Kidney (tissue), 14 donors: Measurements from ENCODE around the gene STK16. TPM values are rescaled to one million over a fixed set of nuclear protein-coding genes. Genes with fewer than 3 reads are reported as not detected.

Source experiments
- DNase-seq, 5 donors: peaks; one replicate each; pipeline ENCODE4 v3.0.0-alpha.2; 2013 to 2020
- FAIRE-seq: peaks from 2 replicates; lab custom pipeline; 2012; peaks lifted over from hg19 to GRCh38; lab: Jason Lieb, UNC
- H3K27ac ChIP-seq, 2 donors: one replicate each; pipeline ENCODE4 v1.7.0; 2013; ENCODE audit warnings: low read depth in 2 of 2, low read length in 2 of 2, inconsistent platforms in 1 of 2
- H3K27me3 ChIP-seq: one replicate; pipeline ENCODE4 v1.7.1; 2013; ENCODE audit warnings: low read length, inconsistent platforms; ENCODE audit not compliant: control insufficient read depth, insufficient read depth
- H3K36me3 ChIP-seq, 3 donors: one replicate each; pipeline versions ENCODE4 v1.7.0 to v1.7.1; 2013; ENCODE audit warnings: low read length in 3 of 3, control low read depth in 1 of 3, inconsistent platforms in 1 of 3; ENCODE audit not compliant: insufficient read depth in 3 of 3, control insufficient read depth in 2 of 3
- H3K4me1 ChIP-seq, 3 donors: one replicate each; pipeline versions ENCODE4 v1.7.0 to v1.7.1; 2013; ENCODE audit warnings: low read length in 3 of 3, inconsistent platforms in 1 of 3, low read depth in 1 of 3; ENCODE audit not compliant: control insufficient read depth in 2 of 3, insufficient read depth in 2 of 3
- H3K4me3 ChIP-seq, 3 donors: one replicate each; pipeline versions ENCODE4 v1.7.0 to v1.8.1; 2013; ENCODE audit warnings: low read length in 3 of 3, control low read depth in 1 of 3, inconsistent platforms in 1 of 3
- H3K9ac ChIP-seq, 3 donors: one replicate each; pipeline versions ENCODE4 v1.7.0 to v1.7.1; 2013; ENCODE audit warnings: low read length in 3 of 3, control low read depth in 1 of 3, inconsistent platforms in 1 of 3
- H3K9me3 ChIP-seq, 3 donors: one replicate each; pipeline versions ENCODE4 v1.7.0 to v1.7.1; 2013; ENCODE audit warnings: low read length in 3 of 3, control low read depth in 1 of 3, inconsistent platforms in 1 of 3; ENCODE audit not compliant: control insufficient read depth in 2 of 3, insufficient read depth in 1 of 3
- intact Hi-C: fragments of 100-400 bp; cut with DNase I; formaldehyde crosslinking; loops from one replicate; pipeline ENCODE4 v1.11.1; 2022
- polyA plus RNA-seq: library from polyadenylated mRNA; stranded (reverse); fragments of 350-450 nt; fragmentation: Illumina TruSeq; extraction: RNeasy Lipid Tissue Mini Kit (QIAGEN cat#74804); gene quantifications from one replicate; pipeline ENCODE4 v1.2.3, GENCODE V29; 2014; ENCODE audit warnings: low read depth, low replicate concordance; ENCODE audit not compliant: insufficient read depth
- total RNA-seq: library from RNA; stranded (reverse); fragmentation: NEBNext Ultra II Directional; extraction: Animal tissue kit (Norgen Biotek cat#: 25700); gene quantifications from one replicate; pipeline ENCODE4 v1.2.1, GENCODE V29; 2021
- TF ChIP-seq, protein P1 (sequence below): IDR thresholded peaks from 3 replicates; pipeline ENCODE4 v1.5.1; 2012; ENCODE audit warnings: mild to moderate bottlenecking, moderate library complexity, borderline replicate concordance; ENCODE audit not compliant: insufficient read depth; ENCODE audit errors: extremely low read depth
- donor health status: control.
- donor health status: control.
- donor health status: control.
- donor health status: control.
- donor health status: control.
- donor health status: DM: yes; HTN: yes; CAD: no.
- donor health status: Normal renal cell carcinoma (clear cell type).

STK16 gene
- total and polyA plus RNA-seq, 2 donors from 2014 or later, result 29.9 to 53.8 TPM

DNA sequence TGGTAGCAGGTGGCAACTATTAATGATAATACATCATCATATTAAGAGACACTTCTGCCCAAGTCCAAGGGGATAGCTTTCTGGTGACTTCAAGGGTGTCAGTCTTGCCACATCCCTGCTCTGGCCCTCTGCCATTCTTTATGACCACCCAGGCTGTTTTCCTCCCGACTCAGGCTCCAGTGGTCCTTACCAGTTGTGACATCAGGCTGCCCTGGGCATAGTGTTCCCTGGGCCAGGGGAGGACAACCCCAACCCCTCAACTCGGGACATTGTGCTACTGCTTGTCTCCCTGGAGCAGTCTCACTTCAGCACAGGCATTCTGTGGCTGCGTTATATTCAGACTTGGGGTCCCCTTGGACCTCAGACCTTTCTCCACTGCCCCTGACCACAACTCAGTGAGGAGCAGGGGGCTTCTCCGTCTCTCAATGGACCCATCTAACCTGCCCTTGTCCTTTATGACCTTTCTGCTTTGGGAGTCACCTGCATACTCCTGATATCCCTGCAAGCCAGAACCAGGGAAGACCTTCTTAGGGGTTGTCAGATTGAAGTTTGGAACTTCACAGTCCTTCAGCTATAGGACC, 46.7 kb downstream of the STK16 start:
- H3K9me3 ChIP-seq, result no peaks in the 10 kb centered on the region
- no peaks in the 10 kb centered on the region for H3K27me3 ChIP-seq
- H3K4me3 ChIP-seq, result no peak overlapping the region
- H3K9ac ChIP-seq, result no peak overlapping the region
- peaks cover 0 to 8% (median 3%) of the 10 kb centered on the region in 3 donors for H3K4me1 ChIP-seq
- H3K27ac ChIP-seq, result no peak overlapping the region
- intact Hi-C loops, result no loop called here
- FAIRE-seq (no peak), DNase-seq (no peak)
- TF ChIP-seq, protein P1, sequence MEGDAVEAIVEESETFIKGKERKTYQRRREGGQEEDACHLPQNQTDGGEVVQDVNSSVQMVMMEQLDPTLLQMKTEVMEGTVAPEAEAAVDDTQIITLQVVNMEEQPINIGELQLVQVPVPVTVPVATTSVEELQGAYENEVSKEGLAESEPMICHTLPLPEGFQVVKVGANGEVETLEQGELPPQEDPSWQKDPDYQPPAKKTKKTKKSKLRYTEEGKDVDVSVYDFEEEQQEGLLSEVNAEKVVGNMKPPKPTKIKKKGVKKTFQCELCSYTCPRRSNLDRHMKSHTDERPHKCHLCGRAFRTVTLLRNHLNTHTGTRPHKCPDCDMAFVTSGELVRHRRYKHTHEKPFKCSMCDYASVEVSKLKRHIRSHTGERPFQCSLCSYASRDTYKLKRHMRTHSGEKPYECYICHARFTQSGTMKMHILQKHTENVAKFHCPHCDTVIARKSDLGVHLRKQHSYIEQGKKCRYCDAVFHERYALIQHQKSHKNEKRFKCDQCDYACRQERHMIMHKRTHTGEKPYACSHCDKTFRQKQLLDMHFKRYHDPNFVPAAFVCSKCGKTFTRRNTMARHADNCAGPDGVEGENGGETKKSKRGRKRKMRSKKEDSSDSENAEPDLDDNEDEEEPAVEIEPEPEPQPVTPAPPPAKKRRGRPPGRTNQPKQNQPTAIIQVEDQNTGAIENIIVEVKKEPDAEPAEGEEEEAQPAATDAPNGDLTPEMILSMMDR, result no peak
- H3K36me3 ChIP-seq, result no peaks in the 10 kb centered on the region

DNA sequence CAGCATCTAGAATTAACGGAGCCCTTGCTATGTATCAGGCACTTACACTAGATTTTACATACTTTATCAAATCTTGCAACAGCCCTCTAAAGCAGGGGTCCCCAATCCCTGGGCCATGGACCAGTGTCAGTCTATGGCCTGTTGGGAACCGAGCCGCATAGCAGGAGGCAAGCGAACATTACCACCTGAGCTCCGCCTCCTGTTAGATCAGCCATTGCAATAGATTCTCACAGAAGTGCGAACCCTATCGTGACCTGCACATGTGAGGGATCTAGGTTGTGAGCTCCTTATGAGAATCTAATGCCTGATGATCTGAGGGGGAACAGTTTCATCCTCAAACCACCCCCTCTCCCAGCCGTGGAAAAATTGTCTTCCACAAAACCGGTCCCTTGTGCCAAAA, 47.3 kb downstream of the STK16 start:
- FAIRE-seq (no peak), DNase-seq (peak in 1 of 5 donors; percentile 55)
- TF ChIP-seq, protein P1, result no peak
- Histone ChIP-seq H3K27ac (no peak overlapping the region), H3K9ac (no peak overlapping the region), H3K27me3 (no peaks in the 10 kb centered on the region), H3K36me3 (no peaks in the 10 kb centered on the region), H3K9me3 (no peaks in the 10 kb centered on the region), H3K4me3 (no peak overlapping the region), H3K4me1 (peaks cover 0 to 8% (median 3%) of the 10 kb centered on the region in 3 donors)
- intact Hi-C loops, result no loop called here

DNA sequence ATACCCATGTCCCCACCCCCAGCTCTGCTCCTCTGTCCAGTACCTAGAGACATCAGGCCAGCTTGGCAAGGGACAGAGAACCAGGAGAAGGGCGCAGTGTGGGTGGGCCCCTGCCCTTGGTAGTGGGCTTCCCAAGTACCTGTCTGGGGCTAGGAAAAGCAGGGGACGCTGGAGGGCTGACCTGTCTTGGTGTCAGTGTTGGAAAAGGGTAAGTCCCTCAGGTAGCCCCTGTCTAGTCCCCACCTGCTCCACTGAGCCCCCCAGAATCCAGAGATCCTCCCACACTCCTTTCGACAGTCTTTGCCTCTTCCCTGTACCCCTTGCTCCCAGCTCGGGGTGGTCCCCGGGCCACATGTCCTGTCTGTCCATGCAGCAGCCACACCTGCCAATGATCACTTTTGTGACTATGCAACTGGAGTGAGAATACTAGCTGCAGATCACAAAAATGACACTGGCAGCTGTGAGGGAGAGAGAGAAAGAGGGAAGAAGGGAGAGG, 48.5 kb downstream of the STK16 start:
- H3K9me3 ChIP-seq, result no peaks in the 10 kb centered on the region
- peak in 2 of 5 donors; percentile 45 to 48 for DNase-seq
- H3K4me1 ChIP-seq, result peaks cover 0 to 8% (median 3%) of the 10 kb centered on the region in 3 donors
- no peak for FAIRE-seq
- intact Hi-C loops, result no loop called here
- TF ChIP-seq, protein P1, result no peak
- no peaks in the 10 kb centered on the region for H3K36me3 ChIP-seq
- no peaks in the 10 kb centered on the region for H3K27me3 ChIP-seq
- no peak overlapping the region for H3K9ac ChIP-seq
- no peak overlapping the region for H3K27ac ChIP-seq
- H3K4me3 ChIP-seq, result no peak overlapping the region
